GM11168 (cell line): ENCODE measurements around the gene RUNX2.
"Not testable (repeated sequence)": the region's sequence is repeated elsewhere in the genome, so short reads cannot be mapped to it uniquely, and the experiment has no call there.

Experiments
- in situ Hi-C: fragments of 300-500 bp; cut with MboI; formaldehyde crosslinking; loops from one replicate; pipeline ENCODE4 v1.12.0; 2022; ENCODE audit warnings: low sequenced_read_pairs; ENCODE audit not compliant: unreplicated experiment

Gene RUNX2

DNA sequence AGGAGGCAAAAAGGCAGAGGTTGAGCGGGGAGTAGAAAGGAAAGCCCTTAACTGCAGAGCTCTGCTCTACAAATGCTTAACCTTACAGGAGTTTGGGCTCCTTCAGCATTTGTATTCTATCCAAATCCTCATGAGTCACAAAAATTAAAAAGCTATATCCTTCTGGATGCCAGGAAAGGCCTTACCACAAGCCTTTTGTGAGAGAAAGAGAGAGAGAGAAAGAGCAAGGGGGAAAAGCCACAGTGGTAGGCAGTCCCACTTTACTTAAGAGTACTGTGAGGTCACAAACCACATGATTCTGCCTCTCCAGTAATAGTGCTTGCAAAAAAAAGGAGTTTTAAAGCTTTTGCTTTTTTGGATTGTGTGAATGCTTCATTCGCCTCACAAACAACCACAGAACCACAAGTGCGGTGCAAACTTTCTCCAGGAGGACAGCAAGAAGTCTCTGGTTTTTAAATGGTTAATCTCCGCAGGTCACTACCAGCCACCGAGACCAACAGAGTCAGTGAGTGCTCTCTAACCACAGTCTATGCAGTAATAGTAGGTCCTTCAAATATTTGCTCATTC lies at the start of gene RUNX2:
TSS of gene RUNX2 (plus strand) at position 375 of the 567 bp plus-strand sequence. CDS start 397 bp downstream, outside the sequence.
- in situ Hi-C loops, result no loop called here

DNA sequence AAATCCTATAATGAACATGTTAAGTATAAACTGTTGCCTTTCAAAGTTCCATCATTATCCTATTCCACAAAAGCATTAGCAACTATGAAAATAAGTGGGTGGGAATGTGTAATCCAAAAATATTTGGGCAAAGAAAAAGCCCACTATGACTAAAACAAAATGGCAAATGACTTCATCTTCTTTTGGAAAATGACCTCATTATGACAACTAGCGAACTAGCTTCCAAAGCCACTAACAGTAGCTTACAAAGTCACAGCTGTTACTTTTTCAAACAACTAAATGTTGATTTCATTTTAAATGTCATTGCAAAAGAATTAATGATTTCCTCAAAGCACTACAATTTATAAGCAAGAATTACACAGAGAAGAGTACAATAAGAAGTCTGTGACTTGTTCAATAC lies 49.8 kb upstream of the RUNX2 start:
- in situ Hi-C loops, result no loop called here

DNA sequence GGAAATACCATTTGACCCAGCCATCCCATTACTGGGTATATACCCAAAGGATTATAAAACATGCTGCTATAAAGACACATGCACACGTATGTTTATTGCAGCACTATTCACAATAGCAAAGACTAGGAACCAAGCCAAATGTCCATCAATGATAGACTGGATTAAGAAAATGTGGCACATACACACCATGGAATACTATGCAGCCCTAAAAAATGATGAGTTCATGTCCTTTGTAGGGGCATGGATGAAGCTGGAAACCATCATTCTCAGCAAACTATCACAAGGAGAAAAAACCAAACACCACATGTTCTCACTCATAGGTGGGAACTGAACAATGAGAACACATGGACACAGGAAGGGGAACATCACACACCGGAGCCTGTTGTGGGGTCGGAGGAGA lies 41.4 kb upstream of the RUNX2 start:
- in situ Hi-C loops, result not testable (repeated sequence)

DNA sequence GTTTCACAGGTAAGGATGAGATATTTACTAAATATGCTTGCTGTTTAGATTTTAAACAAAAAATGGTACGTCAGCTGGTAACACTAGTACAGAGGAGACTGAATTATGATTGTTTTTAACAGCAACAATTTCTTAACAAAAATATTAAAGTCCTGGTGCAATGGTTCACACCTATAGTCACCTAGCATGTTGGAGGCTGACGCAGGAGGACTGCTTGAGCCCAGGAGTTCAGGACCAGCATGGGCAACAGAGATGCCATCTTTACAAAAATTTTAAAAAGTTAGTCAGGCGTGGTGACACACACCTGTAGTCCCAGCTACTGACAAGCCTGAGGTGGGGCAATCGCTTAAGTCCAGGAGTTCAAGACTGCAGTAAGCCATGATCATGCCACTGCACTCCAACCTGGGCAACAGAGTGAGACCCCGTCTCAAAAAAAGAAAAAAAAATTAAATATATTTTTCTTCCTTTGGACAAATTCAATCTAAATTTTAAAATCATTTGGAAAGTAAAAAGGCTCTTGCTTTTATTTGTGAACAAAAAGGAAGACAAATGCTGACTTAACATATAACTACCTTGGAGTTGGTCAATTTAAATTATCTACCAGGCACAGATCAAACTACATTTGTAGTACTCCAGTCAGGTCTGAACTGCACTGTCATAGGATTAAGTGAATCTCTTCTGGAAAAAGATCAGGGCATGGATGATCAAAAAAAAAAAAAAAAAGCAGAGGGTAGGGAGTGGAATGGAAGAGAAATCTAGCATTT lies 38.2 kb upstream of the RUNX2 start:
- in situ Hi-C loops, result no loop called here

- in situ Hi-C loops, result no loop called here
Observed at GRCh38 chr6:45293306-45293705, 34.8 kb upstream of the RUNX2 start.

DNA sequence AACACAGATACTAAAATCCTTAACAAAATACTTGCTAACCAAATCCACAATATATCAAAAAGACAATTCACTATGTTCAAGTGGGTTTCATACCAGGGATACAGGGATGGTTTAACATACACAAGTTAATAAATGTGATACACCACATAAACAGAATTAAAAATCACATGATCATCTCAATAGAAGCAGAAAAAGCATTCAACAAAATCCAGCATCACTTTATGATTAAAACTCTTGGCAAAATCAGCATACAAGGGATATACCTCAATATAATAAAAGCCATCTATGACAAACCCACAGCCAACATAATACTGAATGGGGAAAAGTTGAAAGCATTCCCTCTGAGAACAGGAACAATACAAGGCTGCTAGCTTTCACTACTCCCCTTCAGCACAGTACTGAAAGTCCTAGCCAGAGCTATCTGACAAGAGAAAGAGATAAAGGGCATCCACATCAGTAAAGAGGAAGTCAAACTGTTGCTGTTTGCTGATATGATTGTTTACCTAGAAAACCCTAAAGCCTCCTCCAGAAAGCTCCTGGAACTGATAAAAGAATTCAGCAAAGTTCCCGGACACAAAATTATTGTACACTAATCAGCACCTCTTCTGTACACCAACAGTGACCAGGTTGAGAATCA lies 33.9 kb upstream of the RUNX2 start:
- in situ Hi-C loops, result not testable (repeated sequence)

DNA sequence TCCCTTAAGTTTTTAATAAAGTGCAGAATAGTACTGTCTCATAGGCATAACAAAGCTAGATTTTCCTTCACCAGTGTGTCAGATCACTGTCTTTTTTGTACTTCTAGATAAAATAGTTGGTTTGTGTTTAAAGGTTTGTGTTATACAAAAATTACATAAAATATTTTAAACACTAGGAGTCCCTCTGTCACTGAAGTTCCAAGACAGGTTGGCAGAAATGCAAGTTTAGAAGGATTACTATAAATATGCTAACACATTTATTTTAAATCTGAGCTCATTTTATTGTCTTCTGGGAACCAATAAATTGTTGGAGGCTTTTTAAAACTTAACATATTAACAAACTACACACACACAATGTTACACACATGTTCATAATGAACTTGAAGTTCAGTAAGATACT lies 30.8 kb upstream of the RUNX2 start:
- in situ Hi-C loops, result no loop called here

- in situ Hi-C loops, result no loop called here
Observed at GRCh38 chr6:45299096-45299581, 29.0 kb upstream of the RUNX2 start.

- in situ Hi-C loops, result no loop called here
Observed at GRCh38 chr6:45300736-45301135, 27.4 kb upstream of the RUNX2 start.

- in situ Hi-C loops, result no loop called here
Observed at GRCh38 chr6:45301348-45302142, 26.6 kb upstream of the RUNX2 start.

DNA sequence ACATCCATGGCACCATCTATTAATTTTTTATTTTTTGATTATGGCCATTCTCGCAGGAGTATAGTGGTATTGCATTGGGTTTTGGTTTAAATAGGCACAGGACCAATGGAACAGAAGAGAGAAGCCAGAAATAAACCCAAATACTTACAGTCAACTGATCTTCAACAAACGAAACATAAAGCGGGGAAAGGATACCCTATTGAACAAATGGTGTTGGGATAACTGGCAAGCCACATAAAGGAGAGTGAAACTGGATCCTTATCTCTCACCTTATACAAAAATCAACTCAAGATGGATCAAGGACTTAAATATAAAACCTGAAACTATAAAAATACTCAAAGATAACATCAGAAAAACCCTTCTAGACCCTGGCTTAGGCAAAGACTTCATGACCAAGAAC lies 25.3 kb upstream of the RUNX2 start:
- in situ Hi-C loops, result no loop called here

GRCh38 chr6:45305546-45305945 lies 22.6 kb upstream of the RUNX2 start:
- in situ Hi-C loops, result no loop called here

GRCh38 chr6:45310118-45310788 lies 17.9 kb upstream of the RUNX2 start:
- in situ Hi-C loops, result no loop called here

- in situ Hi-C loops, result no loop called here
Observed at GRCh38 chr6:45314146-45314545, 14.0 kb upstream of the RUNX2 start.

DNA sequence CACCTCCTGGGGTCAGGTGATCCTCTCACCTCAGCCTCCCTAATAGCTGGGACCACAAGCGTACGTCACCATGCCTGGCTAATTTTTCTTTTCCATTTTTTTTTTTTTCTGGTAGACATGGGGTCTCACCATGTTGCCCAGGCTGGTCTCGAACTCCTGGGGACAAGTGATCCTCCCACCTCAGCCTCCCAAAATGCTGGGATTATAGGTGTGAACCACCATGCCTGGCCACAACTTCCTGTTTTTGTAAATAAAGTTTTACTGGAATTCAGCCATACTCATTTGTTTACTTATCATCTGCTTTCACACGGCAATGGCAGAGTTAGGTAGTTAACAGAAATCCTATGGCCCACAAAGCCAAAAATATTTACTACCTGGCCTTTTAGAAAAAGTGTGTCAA lies 7.8 kb upstream of the RUNX2 start:
- in situ Hi-C loops, result no loop called here

- in situ Hi-C loops, result no loop called here
Observed at GRCh38 chr6:45323656-45324224, 4.4 kb upstream of the RUNX2 start.

DNA sequence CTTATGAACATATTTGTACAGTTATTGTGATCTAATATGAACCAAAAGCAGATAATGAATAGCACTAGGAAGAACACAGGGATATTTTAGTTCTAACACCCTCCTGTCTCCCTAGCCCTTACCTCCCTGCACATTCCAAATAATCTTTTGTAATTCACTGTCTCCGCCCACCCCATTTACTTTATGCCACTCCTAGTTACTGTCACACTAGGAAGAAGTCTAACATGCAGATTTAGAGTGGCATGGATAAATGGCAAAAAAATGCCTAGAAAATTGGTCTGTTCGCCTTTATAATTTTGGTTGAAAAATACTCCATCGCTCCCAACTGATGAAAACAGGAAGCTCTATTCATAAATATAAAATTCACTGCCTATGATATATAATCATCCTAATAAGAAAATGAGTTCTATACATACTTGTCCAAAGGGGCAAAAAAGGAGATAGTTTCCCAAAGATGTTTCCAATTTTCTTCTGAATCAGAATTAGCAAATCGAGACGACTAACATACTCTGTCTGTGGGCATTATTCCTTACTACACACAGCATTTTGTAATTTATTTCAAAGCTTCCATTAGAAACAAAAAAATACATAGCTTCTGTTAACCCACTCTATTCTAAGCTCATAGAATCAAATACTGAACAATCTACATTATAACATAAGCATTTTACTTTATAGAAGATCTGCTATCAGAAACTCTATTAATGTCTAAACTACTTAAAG lies 1.3 kb upstream of the RUNX2 start:
- in situ Hi-C loops, result no loop called here

- in situ Hi-C loops, result no loop called here
Observed at GRCh38 chr6:45328523-45328922, 393 bp downstream of the RUNX2 start.

DNA sequence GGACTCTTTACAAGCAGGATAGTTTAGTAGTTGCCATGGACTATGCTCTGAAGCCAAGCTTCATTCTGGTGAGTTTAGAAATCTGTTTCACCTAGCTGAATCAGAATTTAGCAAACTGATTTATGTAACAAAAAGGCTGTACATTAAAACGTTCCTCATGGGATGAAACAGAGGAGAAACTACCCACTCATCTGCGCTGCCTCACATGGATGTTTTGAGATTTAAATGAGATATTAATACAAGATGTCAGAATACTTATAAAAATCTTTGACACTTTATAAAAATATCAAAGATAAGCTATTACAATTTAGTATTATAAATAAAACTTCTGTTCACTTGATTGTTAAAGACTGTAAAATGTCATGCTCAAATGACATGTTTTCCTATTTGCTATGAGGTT lies 16.8 kb downstream of the RUNX2 start:
- in situ Hi-C loops, result no loop called here
